K562 treated with DMSO at 1 percent for 4 hours (cell line): ENCODE measurements around the gene GSN. TPM values are rescaled to one million over a fixed set of nuclear protein-coding genes. Genes with fewer than 3 reads are reported as not detected.

Experiments
- total RNA-seq: library from RNA; unstranded; fragments of 300-600 nt; gene quantifications from 2 replicates; pipeline ENCODE4 v1.2.3, GENCODE V29; 2022; ENCODE audit not compliant: insufficient read depth

Gene GSN
- 41.5 and 42.5 TPM in 2 replicates for total RNA-seq

DNA sequence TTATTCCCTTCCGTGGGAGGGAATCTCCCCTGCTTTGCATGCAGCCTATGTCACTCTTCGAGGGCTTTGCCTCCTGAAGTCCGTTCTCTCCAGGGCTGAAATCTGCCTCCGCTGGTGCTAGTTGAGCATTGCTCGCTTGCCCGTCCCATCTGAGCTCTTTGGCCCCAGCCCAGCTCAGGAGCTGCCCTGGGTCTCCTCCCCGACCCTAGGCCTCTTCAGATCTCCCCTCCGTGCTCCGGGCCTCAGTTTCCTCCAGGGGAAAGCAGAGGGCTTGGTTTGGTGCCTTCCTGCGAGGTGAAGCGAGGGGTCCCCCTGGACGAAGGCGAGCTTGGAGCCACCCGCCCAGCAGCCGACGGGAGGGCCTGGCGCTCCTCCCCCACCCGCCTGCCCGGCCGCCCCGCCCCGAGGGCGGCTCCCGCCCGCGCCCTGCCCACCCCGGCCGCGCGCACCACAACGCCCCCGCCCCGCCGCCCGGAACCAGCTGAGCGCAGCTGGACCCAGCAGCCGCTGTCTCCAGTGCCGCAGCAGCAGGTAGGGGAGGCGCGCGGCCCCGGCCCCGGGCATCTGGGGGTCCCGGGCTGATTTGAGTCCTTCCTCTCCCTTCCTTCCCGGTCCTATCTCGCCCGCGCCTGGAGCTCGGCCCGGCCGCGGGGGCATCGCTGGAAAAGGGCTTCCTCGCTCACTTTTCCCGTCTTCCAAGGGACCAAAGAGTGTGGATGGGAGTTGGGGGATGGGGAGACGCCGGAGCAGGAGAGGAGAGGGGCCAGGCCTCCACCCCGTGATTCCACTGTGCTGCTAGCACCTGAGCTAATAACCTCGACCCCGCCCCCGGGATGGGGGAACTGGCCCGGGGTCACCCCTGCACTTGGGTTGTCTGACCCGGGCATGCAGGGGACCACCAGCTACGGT lies at the start of gene GSN:
GSN (plus strand) TSS at position 474 of the 909 bp plus-strand sequence. CDS start 33,810 bp downstream, outside the sequence.

DNA sequence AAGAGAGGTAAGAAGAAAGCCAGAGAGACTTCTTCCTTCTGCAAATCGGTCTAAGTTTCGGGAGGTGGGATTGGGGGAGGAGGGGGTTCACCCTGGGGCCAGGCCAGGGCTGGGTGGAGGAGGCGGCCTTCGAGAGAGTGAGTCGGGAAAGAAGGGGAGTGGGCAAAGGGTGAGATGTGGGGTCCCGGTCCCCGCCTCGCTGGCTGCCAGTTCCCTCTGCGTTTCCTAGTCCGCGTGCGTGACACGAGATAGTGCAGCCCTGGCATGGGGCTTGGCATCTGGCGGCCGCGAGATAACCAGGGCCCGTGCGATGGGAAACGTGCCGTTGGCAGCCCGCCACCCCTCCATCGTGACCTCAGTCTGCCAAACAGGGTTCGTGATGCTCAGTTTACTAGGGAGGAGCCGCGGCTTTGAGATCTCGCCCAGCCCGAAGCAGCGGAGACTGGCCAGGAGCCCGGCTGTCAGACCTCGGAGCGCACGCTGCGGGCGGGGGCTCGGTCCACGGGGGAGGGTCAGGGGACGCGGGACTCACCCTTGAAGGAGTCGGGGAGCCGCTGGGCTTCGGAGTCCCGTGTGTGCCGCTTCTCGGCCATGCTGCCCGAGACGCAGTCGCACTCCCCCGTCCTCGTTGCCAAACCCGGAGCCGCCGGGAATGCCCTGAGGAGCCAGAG lies 101.8 kb downstream of the GSN start, which contains the start of gene STOM:
STOM (minus strand) TSS at position 656 of the 671 bp plus-strand sequence; CDS start at position 593, 63 bp downstream.

Other genes with a start within 250 kb of the GSN start
- gene C5, start 217.9 kb upstream of the GSN start, total RNA-seq: 0.76 and 0.79 TPM in 2 replicates
- 16.1 and 16.7 TPM in 2 replicates for gene CNTRL, start 193.2 kb upstream of the GSN start, total RNA-seq
- 22.8 and 25.3 TPM in 2 replicates for gene RAB14, start 66.3 kb upstream of the GSN start, total RNA-seq
- 23.1 and 29.6 TPM in 2 replicates for gene STOM, start 102.1 kb downstream of the GSN start, total RNA-seq
- gene GGTA1, start 231.7 kb downstream of the GSN start, total RNA-seq: not detected in 2 replicates